ACHN (cell line): ENCODE results near the gene GALNT17.
"Not testable (repeated sequence)": the region's sequence is repeated elsewhere in the genome, so short reads cannot be mapped to it uniquely, and the experiment has no call there.

ENCODE experiments used
- DNase-seq: peaks from one replicate; pipeline ENCODE4 v3.0.0-alpha.2; 2015
- in situ Hi-C: cut with HindIII; loops from 2 replicates; pipeline ENCODE4 v1.10.0; 2017; ENCODE audit warnings: low sequenced_read_pairs, low pct_ligation_motif_present, low pct_unique_long_range_greater_than_20kb

GALNT17 gene

DNA sequence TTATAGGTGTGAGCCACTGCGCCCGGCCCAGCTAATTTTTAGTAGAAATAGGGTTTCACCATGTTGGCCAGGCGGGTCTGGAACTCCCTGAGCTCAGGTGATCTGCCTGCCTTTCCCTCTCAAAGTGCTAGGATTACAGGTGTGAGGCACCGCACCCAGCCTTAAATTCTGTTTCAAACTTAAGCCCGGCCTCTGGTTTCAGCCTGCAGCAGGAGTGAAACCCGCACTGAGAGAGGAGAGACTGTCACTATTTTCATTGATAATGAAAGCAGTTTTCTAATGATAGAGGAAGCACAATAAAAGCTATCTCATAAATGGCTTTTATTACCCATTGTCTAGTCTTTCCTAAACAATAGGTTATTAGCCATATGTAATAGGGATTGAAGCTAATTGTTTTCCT lies 415.5 kb downstream of the GALNT17 start:
- in situ Hi-C loops, result no loop called here
- no peak for DNase-seq

DNA sequence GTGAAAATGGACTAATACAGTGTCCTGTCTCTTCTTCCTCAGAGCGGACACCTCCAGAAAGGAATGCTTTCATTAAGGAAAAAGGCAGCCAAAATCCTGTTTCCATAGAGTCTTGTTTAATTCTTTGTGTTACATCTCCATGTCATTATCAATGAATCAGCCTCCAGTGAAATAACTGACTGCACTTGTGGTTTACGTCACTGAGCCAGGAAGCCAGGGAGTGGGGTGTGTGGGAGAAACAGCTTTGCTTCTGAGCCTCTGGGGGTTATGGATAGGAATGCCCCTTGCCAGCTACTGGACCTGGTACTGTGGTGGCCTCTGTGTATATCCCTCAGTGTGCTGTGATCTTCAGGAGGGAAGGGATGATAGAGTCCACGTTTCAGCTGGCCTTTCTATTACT lies 416.8 kb downstream of the GALNT17 start:
- in situ Hi-C loops, result no loop called here
- DNase-seq, result no peak

DNA sequence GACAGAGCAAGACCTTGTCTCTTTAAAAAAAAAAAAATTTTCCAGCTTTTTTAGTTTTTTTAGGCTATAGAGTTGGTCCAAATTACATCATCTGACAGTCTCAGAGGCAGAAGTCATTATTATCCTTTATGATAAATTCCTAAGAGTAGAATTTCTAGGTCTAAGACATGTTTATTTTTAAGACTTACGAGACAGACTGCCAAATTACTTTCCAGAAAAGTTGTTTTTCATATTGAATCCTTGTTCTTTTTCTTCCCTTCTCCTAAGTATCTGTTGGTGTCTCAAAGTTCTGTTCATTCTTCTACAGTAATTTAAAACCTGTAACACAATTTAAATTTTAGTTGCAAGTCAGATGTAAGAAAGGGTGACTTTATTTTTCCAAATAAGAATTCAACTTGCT lies 421.4 kb downstream of the GALNT17 start:
- in situ Hi-C loops, result no loop called here
- DNase-seq, result no peak

DNA sequence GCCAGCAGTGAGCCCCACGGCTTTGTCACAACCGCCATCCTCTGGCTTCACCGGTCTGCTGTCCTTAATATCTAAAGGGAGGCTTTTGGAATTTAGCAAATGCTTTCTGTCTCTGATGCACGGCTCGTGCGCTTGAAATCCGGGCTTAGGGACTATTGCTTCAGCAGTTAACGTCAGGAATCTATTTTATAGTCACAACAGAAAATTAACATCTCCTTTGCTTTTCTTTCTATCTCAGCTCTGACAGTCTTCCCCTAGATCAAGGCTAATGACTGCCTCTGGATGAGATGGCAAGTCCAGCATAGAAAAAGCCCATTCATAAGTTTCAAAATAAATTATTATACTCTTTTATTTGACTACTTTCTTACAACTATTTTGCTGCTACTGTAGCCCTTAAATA lies 423.8 kb downstream of the GALNT17 start:
- no peak for DNase-seq
- in situ Hi-C loops, result no loop called here

DNA sequence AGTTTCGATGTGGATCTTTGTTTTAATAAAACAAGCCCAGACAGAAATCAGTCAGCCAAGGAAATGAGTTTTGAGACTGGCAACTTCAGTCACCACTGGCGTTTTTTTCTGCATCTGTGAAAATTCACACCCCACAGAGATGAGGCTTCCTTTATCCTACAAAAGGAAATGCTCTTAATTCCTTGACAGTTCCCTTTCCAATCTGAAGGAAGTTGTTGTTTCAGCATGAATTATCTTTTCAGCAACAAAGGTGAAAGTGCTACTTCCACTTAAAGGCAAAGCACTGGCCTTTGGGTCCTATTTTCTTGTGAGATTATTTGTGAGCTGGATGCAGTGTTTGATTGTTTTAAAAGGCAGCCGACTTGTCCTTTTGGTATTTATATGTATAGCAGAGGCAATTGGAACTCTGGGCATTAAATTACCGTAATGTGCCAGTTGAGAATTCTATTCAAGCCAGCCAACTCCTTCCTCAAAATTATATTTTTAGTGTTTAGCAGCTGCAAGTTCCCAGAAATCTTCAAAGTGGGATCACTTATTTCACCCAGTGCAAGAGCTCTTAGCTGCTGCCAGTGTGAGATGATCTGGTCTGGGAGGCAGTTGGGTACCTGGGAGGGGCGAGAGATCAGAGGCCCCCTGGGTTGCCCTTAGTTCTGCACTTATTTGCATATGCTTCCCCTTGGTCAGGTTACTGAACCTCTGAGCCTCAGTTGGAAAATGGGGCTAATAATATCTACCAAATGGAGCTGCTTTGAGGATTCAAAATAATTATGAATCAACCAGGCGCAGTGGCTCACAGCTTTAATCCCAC lies 427.1 kb downstream of the GALNT17 start:
- no peak for DNase-seq
- in situ Hi-C loops, result no loop called here

DNA sequence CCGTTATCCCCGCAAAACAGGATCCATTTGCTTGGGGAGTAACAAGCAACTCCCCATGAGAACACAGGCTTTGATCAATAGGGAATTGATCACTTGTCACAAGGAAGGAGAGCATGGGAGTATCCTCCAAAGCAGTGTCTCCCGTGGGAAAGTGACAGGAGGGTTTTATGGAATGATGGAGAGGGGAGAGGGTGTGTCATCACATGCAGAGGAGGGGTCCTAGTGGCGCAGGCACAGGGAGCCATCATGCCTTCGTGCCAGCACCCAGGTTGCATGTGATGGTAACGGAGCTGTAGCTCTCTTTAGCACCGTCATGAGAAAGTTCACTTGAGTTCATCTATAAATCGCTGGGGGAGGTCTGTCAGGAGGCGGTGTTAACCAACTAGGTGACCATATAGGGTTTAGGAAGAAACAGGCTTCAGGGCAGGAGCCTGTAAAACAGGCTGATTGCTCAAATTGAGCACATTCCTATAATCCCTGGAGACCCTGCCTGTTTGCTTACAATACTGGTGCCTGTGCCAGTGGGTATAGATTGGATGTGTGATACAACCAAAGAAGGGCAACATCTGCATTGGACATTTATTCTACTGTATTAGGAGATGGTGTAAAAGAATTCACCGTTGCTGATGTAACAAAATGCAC lies 428.5 kb downstream of the GALNT17 start:
- in situ Hi-C loops, result no loop called here
- DNase-seq, result no peak

DNA sequence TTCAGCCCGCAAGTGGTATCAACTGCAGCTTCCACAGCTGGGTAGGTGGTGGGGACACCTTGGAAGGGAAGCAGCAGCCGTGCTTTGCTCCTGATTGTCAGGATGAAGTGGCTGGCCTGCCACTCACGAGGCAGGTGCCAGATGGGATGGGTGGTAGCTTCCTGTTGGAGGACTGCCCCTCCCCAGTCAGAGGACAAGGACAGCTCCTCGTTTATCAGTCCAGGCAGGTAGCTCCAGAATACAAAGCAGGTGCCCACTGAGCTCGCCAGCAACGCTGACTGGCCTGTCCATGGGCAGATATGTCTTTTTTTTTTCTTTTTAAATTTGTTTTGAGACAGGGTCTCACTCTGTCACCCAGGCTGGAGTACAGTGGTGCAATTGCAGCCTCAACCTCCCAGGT lies 431.3 kb downstream of the GALNT17 start:
- in situ Hi-C loops, result no loop called here
- no peak for DNase-seq

DNA sequence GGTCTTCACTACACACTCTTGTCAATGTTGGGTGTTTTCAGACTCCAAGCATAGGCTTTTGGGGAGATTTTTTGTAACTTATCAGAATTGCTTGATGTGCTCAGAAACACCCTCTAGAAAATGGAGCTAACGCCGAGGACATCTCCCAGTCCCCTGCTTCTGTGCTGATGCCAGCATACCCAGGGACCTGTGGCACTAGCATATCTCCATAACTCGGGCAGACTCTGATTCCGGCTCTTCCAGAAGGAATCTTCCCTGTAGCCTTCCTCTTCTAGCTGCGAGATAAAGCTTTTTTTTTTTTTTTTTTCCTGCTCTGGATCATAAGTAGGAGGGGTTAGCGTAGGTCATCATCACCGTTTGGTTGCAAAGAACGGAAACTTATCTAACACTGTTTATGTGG lies 434.4 kb downstream of the GALNT17 start:
- in situ Hi-C loops, result no loop called here
- no peak for DNase-seq

DNA sequence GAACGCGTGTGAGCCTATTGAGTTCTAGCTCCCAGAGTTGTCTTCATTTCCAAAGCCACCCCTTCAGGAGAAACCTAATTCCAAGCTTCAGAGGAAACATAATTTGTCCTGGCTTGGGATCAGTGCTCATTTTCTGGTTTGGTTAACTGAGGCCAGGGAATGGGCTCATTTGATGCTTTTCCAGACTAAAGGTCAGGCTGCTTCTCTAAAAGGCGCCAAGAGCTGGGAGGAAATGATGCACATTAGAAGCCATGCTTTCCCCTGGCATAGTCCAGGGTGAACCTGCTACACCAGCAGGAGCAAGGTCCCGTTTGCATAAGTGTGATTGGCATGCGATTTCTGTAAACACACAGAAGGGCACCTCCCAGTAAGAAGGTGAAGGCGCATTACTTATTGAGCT lies 435.0 kb downstream of the GALNT17 start:
- no peak for DNase-seq
- in situ Hi-C loops, result no loop called here

DNA sequence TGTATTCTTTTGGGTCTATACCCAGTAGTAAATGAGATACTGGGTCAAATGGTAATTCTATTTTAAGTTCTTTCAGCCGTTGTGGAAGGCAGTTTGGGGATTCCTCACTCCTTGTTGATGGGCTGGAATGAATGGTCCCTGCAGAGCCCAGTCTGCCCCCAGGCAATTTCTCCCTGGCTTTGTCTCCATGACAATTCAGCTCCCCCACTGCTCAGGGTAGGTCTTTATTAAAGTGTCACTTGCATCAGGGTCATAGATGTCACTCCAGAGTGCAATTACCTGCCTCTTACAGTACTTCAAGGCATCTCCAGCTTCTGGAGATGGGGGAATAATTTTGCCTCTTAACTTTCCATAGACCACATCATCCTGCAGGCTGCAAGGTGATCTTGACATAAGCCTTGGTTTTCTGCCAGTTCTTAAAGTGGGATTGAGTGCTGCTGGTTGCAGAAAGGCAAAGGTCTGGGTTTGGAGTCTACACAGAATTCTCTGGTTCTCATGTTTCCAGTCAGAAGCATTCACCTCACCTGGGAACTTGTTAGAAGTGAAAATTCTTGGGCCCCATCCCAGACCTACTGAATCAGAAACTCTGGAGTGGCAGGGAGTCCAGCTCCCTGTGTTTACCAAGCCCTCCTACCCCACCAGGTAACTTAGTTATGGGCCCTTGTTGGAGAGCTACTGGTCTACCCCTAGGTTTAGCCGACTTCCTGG lies 442.4 kb downstream of the GALNT17 start:
- no peak for DNase-seq
- in situ Hi-C loops, result no loop called here

DNA sequence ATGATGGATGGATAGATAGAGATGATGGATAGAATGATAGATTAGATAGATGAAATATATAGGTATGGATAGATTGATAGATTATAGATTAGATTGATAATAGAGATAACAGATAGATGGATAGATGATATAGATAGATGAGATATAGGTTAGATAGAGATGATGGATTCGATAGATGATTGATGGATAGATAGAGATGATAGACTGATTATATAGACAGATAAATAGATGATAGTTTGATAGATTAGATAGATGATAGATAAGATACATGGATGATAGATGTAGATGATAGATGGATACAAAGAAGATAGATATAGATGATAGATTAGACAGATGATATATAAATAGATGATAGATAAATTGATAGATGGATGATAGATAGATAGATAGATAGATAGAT lies 448.1 kb downstream of the GALNT17 start:
- no peak for DNase-seq
- in situ Hi-C loops, result no loop called here

DNA sequence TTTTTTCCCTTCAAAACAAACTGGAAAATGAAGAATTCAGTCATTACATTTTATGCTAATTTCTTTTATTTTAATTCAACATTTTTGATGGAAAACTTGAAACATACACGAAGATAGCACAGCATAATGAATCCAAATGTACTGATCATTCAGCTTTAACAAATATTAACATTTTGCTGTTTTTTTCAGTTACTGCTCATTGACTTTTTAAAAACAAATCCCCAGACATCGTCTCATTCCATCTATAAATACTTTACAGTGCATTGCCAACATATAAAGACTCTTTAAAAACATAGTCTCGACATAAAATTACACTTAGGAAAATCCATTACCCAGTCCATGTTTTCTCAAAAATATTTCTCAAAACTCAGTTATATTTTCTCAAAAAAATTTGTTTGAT lies 452.3 kb downstream of the GALNT17 start:
- DNase-seq, result no peak
- in situ Hi-C loops, result no loop called here

DNA sequence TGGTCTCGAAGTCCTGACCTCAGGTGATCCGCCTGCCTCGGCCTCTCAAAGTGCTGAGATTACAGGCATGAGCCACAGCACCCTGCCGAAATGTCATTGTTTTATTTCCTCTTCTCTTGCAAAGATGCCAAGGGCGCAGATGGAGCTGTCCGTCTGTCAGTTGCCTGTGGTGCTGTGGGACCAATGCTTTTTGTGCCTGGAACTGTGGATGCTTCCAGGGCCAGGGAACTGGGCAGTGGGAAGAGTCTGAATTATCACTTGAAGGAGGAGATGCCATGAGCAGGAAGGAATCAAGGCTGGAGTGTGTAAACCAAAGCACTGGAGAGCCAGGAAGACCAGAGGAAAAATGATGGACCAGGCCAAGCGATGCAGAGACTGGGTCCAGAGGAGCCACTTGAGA lies 459.9 kb downstream of the GALNT17 start:
- in situ Hi-C loops, result no loop called here

DNA sequence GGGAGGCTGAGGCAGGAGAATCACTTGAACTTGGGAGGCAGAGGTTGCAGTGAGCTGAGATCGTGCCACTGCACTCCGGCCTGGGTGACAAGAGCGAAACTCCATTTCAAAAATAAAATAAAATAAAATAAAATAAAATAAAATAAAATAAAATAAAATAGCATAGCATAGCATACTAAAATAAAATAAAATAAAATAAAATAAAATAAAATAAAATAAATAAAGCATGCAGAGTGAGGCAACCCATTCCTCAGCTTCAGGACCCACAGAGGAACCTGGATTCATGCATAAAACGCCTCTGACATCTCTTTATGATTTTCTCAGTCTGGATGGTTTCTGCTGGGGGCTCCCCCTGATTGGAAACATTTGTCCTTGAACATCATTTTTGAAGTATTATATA lies 460.4 kb downstream of the GALNT17 start:
- DNase-seq, in situ Hi-C loops: not testable (repeated sequence)

More for the DNA sequence above, 459.9 kb downstream of the GALNT17 start:
- no peak for DNase-seq

DNA sequence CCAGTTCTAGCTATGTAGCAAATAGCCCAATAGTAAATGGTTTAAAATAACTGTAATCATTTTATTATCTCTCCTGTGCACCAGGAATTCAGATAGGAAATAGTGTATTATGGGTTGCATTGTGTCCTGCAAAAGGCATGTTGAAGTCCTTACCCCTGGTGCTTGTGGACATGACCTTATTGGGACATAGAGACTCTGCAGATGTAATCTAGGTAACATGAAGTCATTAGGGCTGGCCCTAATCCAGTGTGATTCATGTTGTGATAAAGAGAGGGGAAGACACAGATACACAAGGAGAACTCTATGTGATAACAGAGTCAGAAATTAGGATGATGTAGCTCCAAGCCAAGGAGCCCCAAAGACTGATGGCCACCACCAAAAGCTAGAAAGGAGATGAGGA lies 462.8 kb downstream of the GALNT17 start:
- in situ Hi-C loops, result no loop called here

DNA sequence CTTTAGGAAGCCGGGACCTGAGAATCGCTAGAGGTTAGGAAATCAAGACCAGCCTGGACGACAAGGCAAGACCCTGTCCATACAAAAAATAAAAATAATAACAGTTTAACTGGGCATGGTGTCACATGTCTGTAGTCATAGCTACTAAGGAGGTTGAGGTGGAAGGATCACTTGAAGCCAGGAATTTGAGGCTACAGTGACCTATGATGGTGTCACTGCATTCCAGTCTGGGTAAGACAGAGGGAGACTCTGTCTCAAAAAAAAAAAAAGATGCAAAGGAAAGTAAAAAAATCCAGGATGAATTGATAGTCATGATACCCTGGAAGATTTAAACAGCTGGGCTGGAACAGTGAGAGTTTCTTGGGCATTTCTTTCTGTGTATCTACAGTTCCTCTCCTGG lies 463.2 kb downstream of the GALNT17 start:
- no peak for DNase-seq
- in situ Hi-C loops, result no loop called here

More for the DNA sequence above, 462.8 kb downstream of the GALNT17 start:
- no peak for DNase-seq

DNA sequence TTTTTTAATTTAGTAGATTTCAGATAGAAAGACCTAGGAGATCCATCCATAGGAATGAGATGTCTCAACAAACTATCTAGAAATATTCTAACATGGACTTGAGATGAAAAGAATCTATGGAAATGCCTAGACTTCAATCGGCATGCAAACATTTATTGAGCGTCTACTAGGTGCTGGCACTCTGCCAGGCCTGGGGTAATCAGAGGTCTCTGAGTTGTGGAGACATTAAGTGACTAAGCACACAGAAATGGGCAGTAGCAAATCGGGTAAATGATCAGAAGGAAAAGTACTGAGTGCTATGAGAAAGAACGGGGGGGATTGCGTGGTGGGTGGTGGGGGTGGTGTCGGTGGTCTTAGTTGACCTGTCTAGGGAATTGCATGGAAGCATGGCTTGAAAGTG lies 466.6 kb downstream of the GALNT17 start:
- no peak for DNase-seq
- in situ Hi-C loops, result no loop called here

DNA sequence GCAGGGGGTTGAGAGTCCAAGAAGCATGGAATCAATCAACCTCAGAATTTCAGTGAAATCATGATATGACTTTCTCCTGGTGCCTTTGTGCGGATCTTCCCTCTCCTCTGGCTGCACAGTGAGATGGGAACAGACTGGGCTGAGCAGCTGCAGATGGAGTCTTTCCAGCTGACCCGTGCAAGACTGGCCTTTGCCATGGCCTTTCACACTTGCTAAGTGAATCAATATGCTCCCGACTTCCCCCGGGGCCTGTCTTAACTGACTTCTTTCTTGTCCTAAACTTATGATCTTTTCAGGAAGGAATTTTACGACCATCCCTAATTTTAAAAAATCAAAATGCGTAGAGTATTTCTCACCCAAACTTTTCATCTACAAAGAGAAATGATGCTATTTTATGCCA lies 469.9 kb downstream of the GALNT17 start:
- in situ Hi-C loops, result no loop called here
- no peak for DNase-seq

DNA sequence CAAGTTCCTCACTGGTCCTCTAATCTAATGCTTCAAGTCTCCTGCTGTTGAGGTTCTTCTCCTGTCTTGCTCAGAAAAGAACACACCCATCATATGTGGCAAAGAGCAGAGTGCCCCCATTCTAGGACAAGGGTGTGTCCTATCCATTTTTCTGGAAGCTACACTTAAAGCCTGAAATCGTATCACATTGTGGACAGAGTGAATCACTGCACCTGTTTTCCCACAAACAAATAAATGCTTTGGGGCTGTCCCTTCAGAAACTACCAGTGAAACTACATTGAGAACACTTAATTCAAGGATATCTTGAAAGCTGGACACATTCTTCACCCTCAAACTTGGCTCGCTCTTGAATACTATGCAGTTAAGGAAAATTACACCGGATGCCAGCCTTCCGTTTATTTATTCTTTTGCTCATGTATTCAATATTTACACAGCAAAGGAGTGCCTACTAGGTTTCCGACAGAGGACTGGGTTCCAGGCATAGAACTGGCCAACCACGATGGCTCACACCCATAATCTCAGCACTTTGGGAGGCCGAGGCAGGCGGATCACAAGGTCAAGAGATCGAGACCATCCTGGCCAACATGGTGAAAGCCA lies 473.0 kb downstream of the GALNT17 start:
- in situ Hi-C loops, result no loop called here
- DNase-seq, result no peak
